HepG2 (cell line): ENCODE data around the gene PPM1F. TPM values are rescaled to one million over a fixed set of nuclear protein-coding genes. Genes with fewer than 3 reads are reported as not detected.

Source experiments
- AGO2 ChIP-seq: fragments of 200-400 bp; formaldehyde crosslinking; optimal IDR thresholded peaks from 2 replicates; pipeline ENCODE3; 2017; ENCODE audit warnings: mild to moderate bottlenecking, low read depth, low read length, moderate library complexity
- ELF3 ChIP-seq: IDR thresholded peaks from 2 replicates; pipeline ENCODE4 v1.6.1; 2016; ENCODE audit warnings: missing genetic modification reagents, missing compliant biosample characterization
- FLYWCH1 ChIP-seq: sonication (generic); formaldehyde crosslinking; IDR thresholded peaks from 2 replicates; pipeline ENCODE4 v1.8.1; 2023; ENCODE audit warnings: mild to moderate bottlenecking, missing genetic modification reagents
- HMG20B ChIP-seq: conservative IDR thresholded peaks from 2 replicates; pipeline ENCODE4 v1.6.1; 2016; ENCODE audit warnings: missing genetic modification reagents, missing compliant biosample characterization
- HNRNPL ChIP-seq: fragments of 200-400 bp; formaldehyde crosslinking; IDR thresholded peaks from 2 replicates; pipeline ENCODE4 v1.6.1; 2017; ENCODE audit warnings: mild to moderate bottlenecking, low read depth, low read length
- KLF11 ChIP-seq: IDR thresholded peaks from 2 replicates; pipeline ENCODE4 v1.6.1; 2016; ENCODE audit warnings: missing compliant biosample characterization
- RBM22 ChIP-seq: fragments of 200-400 bp; formaldehyde crosslinking; optimal IDR thresholded peaks from 2 replicates; pipeline ENCODE3; 2017; ENCODE audit warnings: mild to moderate bottlenecking, low read length, moderate library complexity
- RXRB ChIP-seq: IDR thresholded peaks from 2 replicates; pipeline ENCODE4 v1.6.1; 2016; ENCODE audit warnings: borderline replicate concordance, missing genetic modification reagents, missing compliant biosample characterization
- SETDB1 ChIP-seq: sonication (generic); formaldehyde crosslinking; IDR thresholded peaks from 2 replicates; pipeline ENCODE4 v1.5.1; 2020; ENCODE audit warnings: missing genetic modification reagents, mild to moderate bottlenecking, borderline replicate concordance
- SOX6 ChIP-seq, 2 experiments: fragments of 450-650 bp in 1 of 2; sonication (generic) in 1 of 2; formaldehyde crosslinking in 1 of 2; IDR thresholded peaks; 2 replicates each; pipeline versions ENCODE4 v1.4.0 to v1.6.1; 2017 to 2020; ENCODE audit warnings: antibody characterized with exemption in 1 of 2, mild to moderate bottlenecking in 1 of 2, missing genetic modification reagents in 1 of 2
- SP5 ChIP-seq: IDR thresholded peaks from 2 replicates; pipeline ENCODE4 v1.6.1; 2016; ENCODE audit warnings: low read depth, borderline replicate concordance
- TAF15 ChIP-seq: fragments of 200-400 bp; formaldehyde crosslinking; IDR thresholded peaks from one replicate; pipeline ENCODE4 v1.6.1; 2018; ENCODE audit warnings: mild to moderate bottlenecking, low read depth, low read length; ENCODE audit not compliant: poor library complexity, severe bottlenecking
- TMF1 ChIP-seq: sonication (generic); formaldehyde crosslinking; IDR thresholded peaks from 2 replicates; pipeline ENCODE4 v1.8.1; 2022; ENCODE audit warnings: low read depth, missing genetic modification reagents
- ZNF281 ChIP-seq: sonication (generic); formaldehyde crosslinking; IDR thresholded peaks from 2 replicates; pipeline ENCODE4 v1.4.0; 2020; ENCODE audit warnings: missing genetic modification reagents, borderline replicate concordance
- ZNF619 ChIP-seq: sonication (generic); formaldehyde crosslinking; IDR thresholded peaks from 2 replicates; pipeline ENCODE4 v1.4.0; 2020; ENCODE audit warnings: mild to moderate bottlenecking, missing genetic modification reagents
- ZNF674 ChIP-seq: sonication (generic); formaldehyde crosslinking; IDR thresholded peaks from 2 replicates; pipeline ENCODE4 v1.5.0; 2020; ENCODE audit warnings: low read depth, mild to moderate bottlenecking, missing genetic modification reagents
- polyA plus RNA-seq, 8 experiments: library from polyadenylated mRNA; depleted of rRNA in 3 of 8; stranded (reverse) in 7 of 8; unstranded in 1 of 8; fragments of >200 nt; fragmentation: Illumina TruSeq in 4 of 8; extraction: Trizol in 4 of 8; gene quantifications; 2 replicates each; pipeline versions ENCODE4 v1.2.1 to v1.2.3, GENCODE V29; 2011 to 2016; ENCODE audit warnings: low read depth in 4 of 8, missing spikeins in 1 of 8, mixed read lengths in 1 of 8; ENCODE audit not compliant: insufficient read depth in 1 of 8
- total RNA-seq, 5 experiments: library from RNA; depleted of rRNA; stranded (reverse); fragments of >200 nt; fragmentation: Illumina TruSeq; extraction: Trizol; gene quantifications; 2 replicates each; pipeline ENCODE4 v1.2.3, GENCODE V29; 2016; ENCODE audit warnings: low read depth in 1 of 5
- TF ChIP-seq, protein P1 (sequence below): sonication (generic); formaldehyde crosslinking; conservative IDR thresholded peaks from 2 replicates; pipeline ENCODE4 v1.8.0; 2022; ENCODE audit warnings: missing genetic modification reagents
- TF ChIP-seq, protein P2 (sequence below): sonication (generic); formaldehyde crosslinking; conservative IDR thresholded peaks from 2 replicates; pipeline ENCODE4 v1.5.0; 2020; ENCODE audit warnings: missing genetic modification reagents
- TF ChIP-seq, protein P3 (sequence below): sonication (generic); formaldehyde crosslinking; IDR thresholded peaks from 2 replicates; pipeline ENCODE4 v1.4.0; 2020; ENCODE audit warnings: missing genetic modification reagents, borderline replicate concordance
- TF ChIP-seq, protein P4 (sequence below): sonication (generic); formaldehyde crosslinking; IDR thresholded peaks from 2 replicates; pipeline ENCODE4 v1.4.0; 2020; ENCODE audit warnings: missing genetic modification reagents

PPM1F gene
- total and polyA plus RNA-seq, 2 of the 13 experiments (the other 11 are each of a cell fraction or from before 2014, with no cell fraction given), result 11.0 to 19.6 TPM

DNA sequence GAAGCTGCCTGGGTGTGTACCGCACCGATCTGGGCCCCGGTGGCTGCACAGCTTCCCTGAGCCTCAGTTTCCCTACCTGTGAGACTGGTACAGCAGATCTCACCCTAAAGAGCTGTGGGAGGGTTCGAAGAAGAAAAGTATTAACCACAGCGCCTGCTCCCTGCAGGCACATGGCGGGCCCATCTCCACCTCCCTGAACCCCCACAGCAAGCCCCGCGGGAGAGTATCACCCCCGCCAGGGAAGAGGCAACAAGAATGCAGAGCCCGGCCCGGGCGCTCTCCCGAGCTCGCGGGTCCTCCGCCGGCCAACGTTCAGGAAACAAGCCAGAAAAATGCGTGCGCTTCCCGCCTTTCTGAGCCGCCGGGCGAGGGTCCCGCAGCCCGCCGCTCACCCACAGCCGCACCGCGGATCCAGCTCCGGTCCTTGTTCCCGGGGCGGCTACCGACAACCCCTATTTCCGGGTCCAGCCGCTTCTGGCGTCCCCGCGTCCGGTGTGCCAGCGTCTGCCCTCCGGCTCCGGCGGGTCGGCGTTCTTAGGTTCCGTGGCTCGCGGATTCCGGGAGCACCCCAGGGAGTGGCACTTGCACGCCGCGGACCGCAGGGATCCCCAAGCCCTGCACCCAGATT, 29.8 kb upstream of the PPM1F start, which contains the start of gene TOP3B (continued):
- TF ChIP-seq RBM22 (peak; percentile 68), HNRNPL (no peak), SP5 (peak; percentile 51; the same call in 1 of the 2 replicates), RXRB (CRISPR knock-in tag) (peak; percentile 85), SOX6 (IDR thresholded peaks at IDR 0.05) (no peak), SOX6 (CRISPR knock-in tag; IDR thresholded peaks at IDR 0.05) (peak; percentile 50), KLF11 (CRISPR knock-in tag) (peak; percentile 96; the same call in 1 of the 2 replicates), TMF1 (CRISPR knock-in tag) (no peak; the same call in none of the 2 replicates), ZNF619 (CRISPR knock-in tag) (peak; percentile 81; the same call in 1 of the 2 replicates), ZNF674 (CRISPR knock-in tag) (no peak), ZNF281 (CRISPR knock-in tag) (peak; percentile 48; the same call in 1 of the 2 replicates), ELF3 (CRISPR knock-in tag) (peak; percentile 79), SETDB1 (CRISPR knock-in tag) (no peak), AGO2 (peak; percentile 66), HMG20B (CRISPR knock-in tag) (peak; percentile 68; the same call in 1 of the 2 replicates), TAF15 (no peak), FLYWCH1 (CRISPR knock-in tag) (no peak)
- TF ChIP-seq, protein P1, sequence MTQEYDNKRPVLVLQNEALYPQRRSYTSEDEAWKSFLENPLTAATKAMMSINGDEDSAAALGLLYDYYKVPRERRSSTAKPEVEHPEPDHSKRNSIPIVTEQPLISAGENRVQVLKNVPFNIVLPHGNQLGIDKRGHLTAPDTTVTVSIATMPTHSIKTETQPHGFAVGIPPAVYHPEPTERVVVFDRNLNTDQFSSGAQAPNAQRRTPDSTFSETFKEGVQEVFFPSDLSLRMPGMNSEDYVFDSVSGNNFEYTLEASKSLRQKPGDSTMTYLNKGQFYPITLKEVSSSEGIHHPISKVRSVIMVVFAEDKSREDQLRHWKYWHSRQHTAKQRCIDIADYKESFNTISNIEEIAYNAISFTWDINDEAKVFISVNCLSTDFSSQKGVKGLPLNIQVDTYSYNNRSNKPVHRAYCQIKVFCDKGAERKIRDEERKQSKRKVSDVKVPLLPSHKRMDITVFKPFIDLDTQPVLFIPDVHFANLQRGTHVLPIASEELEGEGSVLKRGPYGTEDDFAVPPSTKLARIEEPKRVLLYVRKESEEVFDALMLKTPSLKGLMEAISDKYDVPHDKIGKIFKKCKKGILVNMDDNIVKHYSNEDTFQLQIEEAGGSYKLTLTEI, result no peak
- TF ChIP-seq, protein P2, sequence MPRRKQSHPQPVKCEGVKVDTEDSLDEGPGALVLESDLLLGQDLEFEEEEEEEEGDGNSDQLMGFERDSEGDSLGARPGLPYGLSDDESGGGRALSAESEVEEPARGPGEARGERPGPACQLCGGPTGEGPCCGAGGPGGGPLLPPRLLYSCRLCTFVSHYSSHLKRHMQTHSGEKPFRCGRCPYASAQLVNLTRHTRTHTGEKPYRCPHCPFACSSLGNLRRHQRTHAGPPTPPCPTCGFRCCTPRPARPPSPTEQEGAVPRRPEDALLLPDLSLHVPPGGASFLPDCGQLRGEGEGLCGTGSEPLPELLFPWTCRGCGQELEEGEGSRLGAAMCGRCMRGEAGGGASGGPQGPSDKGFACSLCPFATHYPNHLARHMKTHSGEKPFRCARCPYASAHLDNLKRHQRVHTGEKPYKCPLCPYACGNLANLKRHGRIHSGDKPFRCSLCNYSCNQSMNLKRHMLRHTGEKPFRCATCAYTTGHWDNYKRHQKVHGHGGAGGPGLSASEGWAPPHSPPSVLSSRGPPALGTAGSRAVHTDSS (CRISPR knock-in tag), result 0 out of 2 replicates have a peak, but pooled peaks have one; percentile 61
- TF ChIP-seq, protein P3, sequence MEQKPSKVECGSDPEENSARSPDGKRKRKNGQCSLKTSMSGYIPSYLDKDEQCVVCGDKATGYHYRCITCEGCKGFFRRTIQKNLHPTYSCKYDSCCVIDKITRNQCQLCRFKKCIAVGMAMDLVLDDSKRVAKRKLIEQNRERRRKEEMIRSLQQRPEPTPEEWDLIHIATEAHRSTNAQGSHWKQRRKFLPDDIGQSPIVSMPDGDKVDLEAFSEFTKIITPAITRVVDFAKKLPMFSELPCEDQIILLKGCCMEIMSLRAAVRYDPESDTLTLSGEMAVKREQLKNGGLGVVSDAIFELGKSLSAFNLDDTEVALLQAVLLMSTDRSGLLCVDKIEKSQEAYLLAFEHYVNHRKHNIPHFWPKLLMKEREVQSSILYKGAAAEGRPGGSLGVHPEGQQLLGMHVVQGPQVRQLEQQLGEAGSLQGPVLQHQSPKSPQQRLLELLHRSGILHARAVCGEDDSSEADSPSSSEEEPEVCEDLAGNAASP (CRISPR knock-in tag), result peak; percentile 90
- TF ChIP-seq, protein P4, sequence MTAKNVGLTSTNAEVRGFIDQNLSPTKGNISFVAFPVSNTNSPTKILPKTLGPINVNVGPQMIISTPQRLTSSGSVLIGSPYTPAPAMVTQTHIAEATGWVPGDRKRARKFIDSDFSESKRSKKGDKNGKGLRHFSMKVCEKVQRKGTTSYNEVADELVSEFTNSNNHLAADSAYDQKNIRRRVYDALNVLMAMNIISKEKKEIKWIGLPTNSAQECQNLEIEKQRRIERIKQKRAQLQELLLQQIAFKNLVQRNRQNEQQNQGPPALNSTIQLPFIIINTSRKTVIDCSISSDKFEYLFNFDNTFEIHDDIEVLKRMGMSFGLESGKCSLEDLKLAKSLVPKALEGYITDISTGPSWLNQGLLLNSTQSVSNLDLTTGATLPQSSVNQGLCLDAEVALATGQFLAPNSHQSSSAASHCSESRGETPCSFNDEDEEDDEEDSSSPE (CRISPR knock-in tag), result peak; percentile 80
